Sigmoid colon (tissue), 4 donors: Measurements from ENCODE around the gene CAMK1D.

Source experiments
- POLR2A ChIP-seq, 2 donors: fragments of 450-650 bp; IDR thresholded peaks; one replicate each; pipeline ENCODE4 v1.6.1; 2016; ENCODE audit warnings: antibody characterized with exemption in 2 of 2, mild to moderate bottlenecking in 2 of 2, moderate library complexity in 2 of 2
- POLR2AphosphoS5 ChIP-seq, 4 donors: sonication (generic); formaldehyde crosslinking; IDR thresholded peaks; one replicate each; pipeline ENCODE4 v1.6.1; 2017; ENCODE audit warnings: antibody characterized with exemption in 4 of 4
- TF ChIP-seq, protein P1 (sequence below), 4 experiments: fragments of 450-650 bp in 3 of 4; fragments of 200-600 bp in 1 of 4; IDR thresholded peaks; one replicate each; pipeline ENCODE4 v1.5.1; 2016 to 2019; ENCODE audit warnings: antibody characterized with exemption in 4 of 4, mild to moderate bottlenecking in 3 of 4, moderate library complexity in 2 of 4

DNA sequence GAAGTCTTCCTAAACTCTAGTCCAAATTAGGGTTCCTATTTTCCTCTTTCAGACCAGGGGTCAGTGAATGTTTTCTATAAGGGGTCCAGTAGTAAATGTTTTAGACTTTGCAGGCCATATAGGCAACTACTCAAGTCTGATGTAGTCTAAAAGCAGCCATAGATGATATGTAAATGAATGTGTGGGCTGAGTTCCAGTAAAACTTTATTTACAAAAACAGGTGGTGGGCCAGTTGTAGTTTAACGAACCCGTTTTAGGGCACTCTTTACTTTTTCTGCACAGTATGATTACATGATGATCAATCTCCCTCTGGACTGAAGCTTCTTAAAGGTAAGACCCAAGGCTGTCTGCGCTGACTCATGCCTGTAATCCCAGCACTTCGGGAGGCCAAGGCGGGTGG is 243.6 kb downstream of the CAMK1D start:
- no peak for TF ChIP-seq POLR2A (IDR thresholded peaks at IDR 0.05)
- TF ChIP-seq, protein P1, sequence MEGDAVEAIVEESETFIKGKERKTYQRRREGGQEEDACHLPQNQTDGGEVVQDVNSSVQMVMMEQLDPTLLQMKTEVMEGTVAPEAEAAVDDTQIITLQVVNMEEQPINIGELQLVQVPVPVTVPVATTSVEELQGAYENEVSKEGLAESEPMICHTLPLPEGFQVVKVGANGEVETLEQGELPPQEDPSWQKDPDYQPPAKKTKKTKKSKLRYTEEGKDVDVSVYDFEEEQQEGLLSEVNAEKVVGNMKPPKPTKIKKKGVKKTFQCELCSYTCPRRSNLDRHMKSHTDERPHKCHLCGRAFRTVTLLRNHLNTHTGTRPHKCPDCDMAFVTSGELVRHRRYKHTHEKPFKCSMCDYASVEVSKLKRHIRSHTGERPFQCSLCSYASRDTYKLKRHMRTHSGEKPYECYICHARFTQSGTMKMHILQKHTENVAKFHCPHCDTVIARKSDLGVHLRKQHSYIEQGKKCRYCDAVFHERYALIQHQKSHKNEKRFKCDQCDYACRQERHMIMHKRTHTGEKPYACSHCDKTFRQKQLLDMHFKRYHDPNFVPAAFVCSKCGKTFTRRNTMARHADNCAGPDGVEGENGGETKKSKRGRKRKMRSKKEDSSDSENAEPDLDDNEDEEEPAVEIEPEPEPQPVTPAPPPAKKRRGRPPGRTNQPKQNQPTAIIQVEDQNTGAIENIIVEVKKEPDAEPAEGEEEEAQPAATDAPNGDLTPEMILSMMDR (IDR thresholded peaks at IDR 0.05) = no peak
- no peak for TF ChIP-seq POLR2AphosphoS5 (IDR thresholded peaks at IDR 0.05)
